CD4-positive, alpha-beta T cell treated with Interleukin-6 for 4 hours (primary cell): ENCODE measurements around the gene TXN2.
"Not testable (repeated sequence)": the region's sequence is repeated elsewhere in the genome, so short reads cannot be mapped to it uniquely, and the experiment has no call there.

ENCODE experiments used
- DNase-seq: peaks from one replicate; pipeline ENCODE4 v3.0.0-alpha.2; 2020; ENCODE audit warnings: mixed read lengths

The TXN2 gene

DNA sequence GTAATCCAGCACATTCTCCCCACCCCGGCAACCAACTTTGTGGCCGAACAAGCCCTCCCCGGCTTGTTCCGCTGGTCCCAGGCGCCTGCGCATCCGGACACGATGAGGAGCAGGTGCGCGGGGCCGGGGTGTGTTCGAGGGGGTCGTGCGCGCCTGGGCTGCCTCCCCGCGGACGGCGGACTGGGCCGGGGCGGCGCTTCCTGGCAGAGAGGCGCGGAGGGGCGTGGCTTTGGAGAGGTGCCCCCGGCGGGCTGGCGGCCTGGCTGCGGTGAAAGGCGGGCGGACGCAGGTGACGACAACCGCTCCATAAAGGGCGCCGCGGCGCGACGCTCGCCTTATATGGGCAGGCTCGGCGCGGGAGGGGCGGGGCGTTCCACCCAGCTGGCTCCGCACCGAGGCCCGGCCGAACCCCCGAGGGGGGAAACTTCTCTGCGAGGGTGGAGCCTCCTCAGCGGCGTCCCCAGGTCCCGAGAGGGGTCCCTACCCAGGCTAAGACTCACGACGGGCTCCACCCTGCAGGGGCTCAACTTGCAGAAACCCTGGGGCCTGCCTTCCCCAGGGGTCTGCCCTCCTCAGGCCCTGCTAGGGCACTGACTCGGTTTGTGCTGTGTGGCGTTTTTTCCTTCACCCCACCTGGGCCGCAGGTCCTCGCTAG, 26.4 kb downstream of the TXN2 start:
- DNase-seq = peak; percentile 97

DNA sequence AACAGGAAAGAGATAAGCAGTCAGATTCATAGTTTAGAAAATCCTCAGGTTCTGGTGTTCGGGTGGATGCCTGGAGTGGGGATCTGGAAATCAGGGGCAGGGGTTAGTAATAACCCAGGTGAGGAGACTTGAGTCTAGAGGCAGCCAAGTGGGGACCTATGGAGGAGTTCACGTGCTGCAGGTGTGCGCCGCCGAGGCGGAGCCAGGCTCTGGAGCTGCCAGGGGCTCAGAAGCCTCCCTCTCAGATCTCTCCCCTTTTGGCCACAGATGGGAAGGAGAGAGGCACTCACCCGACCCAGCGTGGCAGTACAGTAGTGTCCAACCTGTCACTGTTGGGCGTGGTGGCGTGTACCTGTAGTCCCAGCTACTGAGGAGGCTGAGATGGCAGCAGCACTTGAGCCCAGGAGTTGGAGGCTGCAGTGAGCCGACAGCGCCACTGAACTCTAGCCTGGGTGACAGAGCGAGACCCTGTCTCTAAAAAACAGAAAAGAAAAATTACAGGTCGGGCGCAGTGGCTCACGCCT, 27.5 kb downstream of the TXN2 start:
- DNase-seq = no peak

DNA sequence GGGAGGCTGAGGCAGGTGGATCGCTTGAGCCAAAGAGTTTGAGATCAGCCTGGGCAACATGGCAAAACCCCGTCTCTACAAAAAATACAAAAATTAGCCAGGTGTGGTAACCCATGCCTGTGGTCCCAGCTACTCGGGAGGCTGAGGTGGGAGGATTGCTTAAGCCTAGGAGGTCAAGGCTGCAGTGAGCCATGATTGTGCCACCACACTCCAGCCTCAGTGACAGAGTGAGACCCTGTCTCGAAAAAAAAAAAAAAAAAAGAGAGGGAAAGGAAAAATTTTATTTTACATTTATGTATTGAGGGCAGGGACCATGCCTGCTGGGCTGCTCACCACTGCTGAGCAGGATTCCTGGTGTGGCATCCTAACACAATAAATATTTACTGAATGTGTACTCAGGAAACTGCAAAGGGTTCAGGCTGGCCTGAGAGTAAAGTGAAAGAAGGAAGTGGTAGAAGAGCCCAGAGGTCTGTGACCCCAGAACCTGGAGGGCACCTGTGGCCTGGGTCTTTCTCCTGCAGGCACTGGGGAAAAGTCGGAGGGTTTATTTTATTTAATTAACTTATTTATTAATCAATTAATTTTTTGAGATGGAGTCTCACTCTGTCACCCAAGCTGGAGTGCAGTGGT, 28.3 kb downstream of the TXN2 start:
- DNase-seq = not testable (repeated sequence)

GRCh38 chr22:36452250-36452977, 29.0 kb downstream of the TXN2 start:
- DNase-seq = no peak

DNA sequence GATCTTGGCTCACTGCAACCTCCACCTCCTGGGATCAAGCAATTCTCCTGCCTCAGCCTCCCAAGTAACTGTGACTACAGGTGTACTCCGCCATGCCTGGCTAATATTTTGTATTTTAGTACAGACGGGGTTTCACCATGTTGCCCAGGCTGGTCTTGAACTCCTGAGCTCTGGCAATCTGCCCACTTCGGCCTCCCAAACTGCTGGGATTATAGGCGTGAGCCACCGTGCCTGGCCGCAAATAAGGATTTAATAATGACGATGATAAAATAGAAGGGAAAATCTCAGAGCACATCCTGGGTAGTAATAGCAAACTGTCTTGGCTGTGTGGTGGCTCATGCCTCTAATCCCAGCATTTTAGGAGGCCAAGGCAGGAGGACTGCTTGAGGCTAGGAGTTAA, 30.5 kb downstream of the TXN2 start:
- DNase-seq = not testable (repeated sequence)

- DNase-seq = no peak
These were observed 31.8 kb downstream of the TXN2 start for GRCh38 chr22:36449596-36450175.

DNA sequence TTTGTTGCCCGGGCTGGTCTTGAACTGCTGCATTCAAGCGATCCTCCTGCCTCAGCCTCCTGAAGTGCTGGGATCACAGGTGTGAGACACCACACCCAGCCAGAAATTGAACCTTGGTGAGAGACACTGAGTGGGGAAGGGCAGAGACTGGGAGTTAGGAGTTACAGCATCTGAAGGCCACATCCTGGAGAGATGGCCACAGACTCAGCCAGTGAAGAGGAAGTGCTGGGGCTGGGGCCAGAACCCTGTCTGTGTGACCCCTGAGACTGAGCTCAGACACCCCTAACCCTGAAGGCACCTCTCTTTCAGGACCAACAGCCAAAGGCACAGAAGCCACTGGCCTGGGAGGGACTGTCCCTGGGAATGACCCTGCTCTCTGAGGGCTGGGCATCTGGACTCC, 33.8 kb downstream of the TXN2 start:
- no peak for DNase-seq

DNA sequence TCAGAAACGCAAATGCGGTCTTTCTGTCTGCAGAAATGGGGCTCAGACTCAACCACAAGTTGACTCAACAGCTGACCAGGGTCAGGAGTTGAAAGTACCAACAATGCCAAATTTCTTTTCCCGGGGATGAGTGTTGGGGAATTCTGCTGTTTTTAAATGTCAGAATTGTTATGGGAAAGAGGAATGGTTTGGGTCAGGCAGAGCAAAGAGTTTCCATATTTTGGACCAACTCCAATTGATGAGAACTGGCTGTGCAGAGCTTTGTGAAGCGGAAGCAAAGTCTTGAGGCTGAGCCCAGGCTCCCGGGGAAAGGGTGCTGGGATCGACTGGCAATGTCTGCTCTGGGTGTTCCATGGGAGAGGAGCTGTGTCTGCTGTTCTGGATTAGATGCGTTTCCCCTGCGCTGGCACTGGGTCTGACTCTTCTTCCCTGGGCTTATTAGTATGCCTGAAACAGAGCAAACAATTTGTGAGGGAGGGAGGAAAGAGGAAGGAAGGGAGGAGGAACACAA, 36.2 kb downstream of the TXN2 start:
- no peak for DNase-seq

DNA sequence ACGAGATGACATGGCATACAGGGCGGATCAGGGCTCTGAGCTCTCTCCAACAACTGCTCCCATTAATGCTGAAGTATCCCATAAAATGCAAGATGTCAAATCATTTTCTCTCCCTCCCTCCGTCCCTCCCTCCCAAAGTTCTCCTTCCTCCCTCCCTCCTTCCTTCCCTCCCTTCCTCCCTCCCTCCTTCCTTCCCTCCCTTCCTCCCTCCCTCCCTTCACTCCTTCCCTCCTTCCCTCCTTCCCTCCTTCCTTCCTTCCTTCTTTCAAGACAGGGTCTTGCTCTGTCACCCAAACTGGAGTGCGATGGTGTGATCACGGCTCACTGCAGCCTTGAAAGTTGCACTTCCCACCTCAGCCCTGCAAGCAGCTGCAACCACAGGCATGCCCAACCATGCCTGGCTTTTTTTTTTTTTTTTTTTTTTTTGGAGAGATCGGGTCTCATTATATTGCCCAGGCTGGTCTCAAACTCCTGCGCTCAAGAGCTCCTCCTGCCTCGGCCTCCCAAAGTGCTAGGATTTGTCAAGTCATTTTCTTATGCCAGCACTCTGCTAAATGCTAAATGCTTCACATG, 38.2 kb downstream of the TXN2 start:
- no peak for DNase-seq

DNA sequence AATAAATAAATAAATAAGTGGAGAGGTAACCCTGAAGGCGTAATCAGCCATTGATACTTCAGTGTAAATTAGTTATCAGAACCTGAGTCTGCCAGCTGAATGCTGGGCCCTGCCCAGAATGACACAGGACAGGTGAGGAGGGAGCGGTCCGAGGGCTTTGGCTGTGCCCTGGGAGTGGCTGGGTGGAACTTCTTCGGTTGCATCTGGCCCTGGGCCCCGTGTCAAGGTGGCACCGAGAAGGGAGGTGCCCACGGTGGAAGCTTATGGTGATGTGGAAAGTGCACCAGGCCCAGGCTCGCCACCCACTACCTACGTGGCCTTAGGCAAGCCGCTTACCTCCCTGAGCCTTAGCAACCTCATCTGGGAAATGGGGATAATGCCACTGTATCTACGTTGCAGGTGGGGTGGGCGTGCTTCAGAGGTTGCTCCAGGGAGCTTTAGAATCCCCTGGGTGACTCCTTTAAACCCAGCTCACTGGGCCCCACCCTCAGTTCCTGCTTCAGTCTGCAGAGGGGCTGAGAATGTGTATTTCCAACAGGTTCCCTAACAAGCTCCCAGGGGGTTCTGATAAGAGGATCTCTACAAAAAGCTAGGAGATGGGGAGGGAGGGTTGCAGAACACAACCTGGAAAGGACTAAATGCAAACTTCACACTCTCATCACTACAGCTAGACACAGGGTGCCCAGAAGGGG, 38.8 kb downstream of the TXN2 start:
- DNase-seq = no peak

- no peak for DNase-seq
These were observed 40.9 kb downstream of the TXN2 start for GRCh38 chr22:36440429-36441002.

DNA sequence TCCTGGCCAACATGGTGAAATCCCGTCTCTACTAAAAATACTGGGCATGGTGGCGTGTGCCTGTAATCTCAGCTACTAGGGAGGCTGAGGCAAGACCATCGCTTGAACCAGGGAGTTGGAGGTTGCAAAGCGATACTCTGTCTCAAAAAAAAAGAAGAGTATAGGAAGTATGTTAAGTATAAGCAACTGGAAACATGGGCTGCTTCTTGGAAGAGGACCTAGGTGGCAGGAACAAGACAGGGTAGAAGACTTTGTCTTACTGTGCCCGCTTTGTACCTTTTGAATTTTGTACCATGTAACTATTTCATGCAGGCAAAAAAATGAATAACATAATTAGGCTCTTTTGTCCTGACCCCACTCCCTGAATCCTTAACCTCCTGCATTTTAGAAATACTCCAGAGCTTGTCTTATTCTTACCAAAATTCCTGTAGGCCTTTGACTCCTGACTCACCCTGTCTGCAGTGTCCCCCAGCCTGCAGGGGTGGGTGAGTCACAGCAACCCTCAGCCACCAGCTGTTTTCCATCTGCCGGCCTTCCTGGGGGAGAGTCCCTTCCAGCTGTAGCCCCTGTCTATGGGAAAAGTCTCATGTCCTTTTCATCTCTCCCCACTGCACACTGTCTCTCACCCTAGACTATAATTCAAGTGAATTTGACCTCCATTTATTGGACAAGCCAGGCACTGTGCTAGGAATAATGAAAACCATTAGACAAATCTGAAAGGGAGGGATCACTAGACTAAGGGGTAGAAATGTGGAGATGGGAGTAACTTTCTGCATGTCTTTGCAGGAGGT, 41.8 kb downstream of the TXN2 start:
- DNase-seq = peak; percentile 24

GRCh38 chr22:36435516-36436415, 45.7 kb downstream of the TXN2 start:
- DNase-seq = peak; percentile 79

- DNase-seq = no peak
These were observed 47.9 kb downstream of the TXN2 start for GRCh38 chr22:36433318-36434231.

GRCh38 chr22:36432592-36433317, 48.7 kb downstream of the TXN2 start:
- no peak for DNase-seq

GRCh38 chr22:36431977-36432376, 49.5 kb downstream of the TXN2 start:
- no peak for DNase-seq

DNA sequence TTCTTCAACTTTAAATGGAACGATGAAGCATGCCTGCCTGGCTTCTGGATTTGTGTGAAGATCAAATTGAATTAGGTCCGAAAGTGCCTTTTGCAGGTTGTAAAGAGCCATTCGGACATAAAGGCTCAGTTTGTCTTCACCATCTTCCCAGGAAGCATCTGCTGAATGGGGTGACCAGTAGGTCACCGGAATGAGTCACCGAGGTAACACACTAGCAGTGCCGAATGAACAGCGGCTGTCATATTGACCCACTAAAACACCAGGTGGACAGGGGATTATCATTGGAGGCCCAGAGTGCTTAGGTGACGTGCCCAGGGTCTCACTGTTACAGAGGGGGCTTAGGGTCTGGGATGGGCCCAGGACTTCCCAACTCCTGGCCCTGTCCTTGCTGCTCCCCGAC, 50.6 kb downstream of the TXN2 start:
- no peak for DNase-seq

GRCh38 chr22:36427952-36428351, 53.5 kb downstream of the TXN2 start:
- DNase-seq = not testable (repeated sequence)
